HL-60 (cell line): Measurements from ENCODE around the gene SLC45A2.

ENCODE experiments used
- DNase-seq, 2 experiments: peaks; one replicate each; pipeline ENCODE4 v3.0.0-alpha.2; 2010 to 2020; ENCODE audit warnings: low read depth in 1 of 2, low spot score in 1 of 2
- H3K27ac ChIP-seq: fragments of 250-450 bp; sonication (Bioruptor Pico); replicated peaks from 2 replicates; pipeline ENCODE4 v1.5.1; 2020; ENCODE audit warnings: mild to moderate bottlenecking, moderate library complexity
- H3K27me3 ChIP-seq: fragments of 250-450 bp; sonication (Bioruptor Pico); 2 replicates; pipeline ENCODE4 v1.5.1; 2021; ENCODE audit warnings: mild to moderate bottlenecking, moderate library complexity; ENCODE audit not compliant: insufficient read depth, poor library complexity, severe bottlenecking
- H3K4me3 ChIP-seq: replicated peaks from 2 replicates; pipeline ENCODE4 v1.5.1; 2011; ENCODE audit warnings: mild to moderate bottlenecking, control low read depth, low read length; ENCODE audit not compliant: insufficient read depth
- GABPA ChIP-seq: IDR thresholded peaks from 2 replicates; pipeline ENCODE4 v1.6.1; 2012; ENCODE audit warnings: low read depth
- POLR2AphosphoS5 ChIP-seq: IDR thresholded peaks from 2 replicates; pipeline ENCODE4 v1.6.1; 2012; ENCODE audit warnings: low read depth
- SPI1 ChIP-seq: IDR thresholded peaks from 2 replicates; pipeline ENCODE4 v1.6.1; 2012; ENCODE audit warnings: low read depth, mild to moderate bottlenecking, borderline replicate concordance
- TF ChIP-seq, protein P1 (sequence below): IDR thresholded peaks from one replicate; pipeline ENCODE4 v1.5.1; 2011; ENCODE audit warnings: low read length, control low read depth, inconsistent platforms; ENCODE audit not compliant: insufficient read depth
- TF ChIP-seq, protein P2 (sequence below): IDR thresholded peaks from 2 replicates; pipeline ENCODE4 v1.6.1; 2012; ENCODE audit warnings: low read depth; ENCODE audit not compliant: insufficient replicate concordance

The SLC45A2 gene

DNA sequence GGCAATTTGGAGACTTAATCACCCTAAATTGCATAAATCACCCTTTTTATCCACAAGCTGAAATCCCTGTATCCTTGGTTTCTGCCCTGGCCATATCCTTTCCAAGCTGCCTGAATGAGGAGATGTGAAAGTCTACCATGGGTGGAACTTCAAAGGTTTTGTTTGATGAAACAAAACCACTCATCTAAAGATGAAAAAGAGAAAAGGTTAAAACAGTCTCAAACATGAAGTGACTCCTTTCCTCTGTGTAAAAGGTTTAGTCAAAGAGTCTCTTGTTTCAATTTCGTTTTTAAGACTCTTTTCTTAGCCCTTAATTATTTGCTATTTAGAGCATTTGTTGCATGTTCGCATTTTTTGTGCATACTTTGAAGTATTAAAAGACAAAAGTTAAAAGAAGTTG, 11.2 kb downstream of the SLC45A2 start:
- Histone ChIP-seq H3K27me3 (no peaks in the 10 kb centered on the region), H3K4me3 (no peak overlapping the region), H3K27ac (no peak overlapping the region)
- no peak for DNase-seq
- no peak for TF ChIP-seq GABPA
- TF ChIP-seq SPI1 = no peak
- TF ChIP-seq POLR2AphosphoS5 = no peak
- TF ChIP-seq, protein P1, sequence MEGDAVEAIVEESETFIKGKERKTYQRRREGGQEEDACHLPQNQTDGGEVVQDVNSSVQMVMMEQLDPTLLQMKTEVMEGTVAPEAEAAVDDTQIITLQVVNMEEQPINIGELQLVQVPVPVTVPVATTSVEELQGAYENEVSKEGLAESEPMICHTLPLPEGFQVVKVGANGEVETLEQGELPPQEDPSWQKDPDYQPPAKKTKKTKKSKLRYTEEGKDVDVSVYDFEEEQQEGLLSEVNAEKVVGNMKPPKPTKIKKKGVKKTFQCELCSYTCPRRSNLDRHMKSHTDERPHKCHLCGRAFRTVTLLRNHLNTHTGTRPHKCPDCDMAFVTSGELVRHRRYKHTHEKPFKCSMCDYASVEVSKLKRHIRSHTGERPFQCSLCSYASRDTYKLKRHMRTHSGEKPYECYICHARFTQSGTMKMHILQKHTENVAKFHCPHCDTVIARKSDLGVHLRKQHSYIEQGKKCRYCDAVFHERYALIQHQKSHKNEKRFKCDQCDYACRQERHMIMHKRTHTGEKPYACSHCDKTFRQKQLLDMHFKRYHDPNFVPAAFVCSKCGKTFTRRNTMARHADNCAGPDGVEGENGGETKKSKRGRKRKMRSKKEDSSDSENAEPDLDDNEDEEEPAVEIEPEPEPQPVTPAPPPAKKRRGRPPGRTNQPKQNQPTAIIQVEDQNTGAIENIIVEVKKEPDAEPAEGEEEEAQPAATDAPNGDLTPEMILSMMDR = no peak
- TF ChIP-seq, protein P2, sequence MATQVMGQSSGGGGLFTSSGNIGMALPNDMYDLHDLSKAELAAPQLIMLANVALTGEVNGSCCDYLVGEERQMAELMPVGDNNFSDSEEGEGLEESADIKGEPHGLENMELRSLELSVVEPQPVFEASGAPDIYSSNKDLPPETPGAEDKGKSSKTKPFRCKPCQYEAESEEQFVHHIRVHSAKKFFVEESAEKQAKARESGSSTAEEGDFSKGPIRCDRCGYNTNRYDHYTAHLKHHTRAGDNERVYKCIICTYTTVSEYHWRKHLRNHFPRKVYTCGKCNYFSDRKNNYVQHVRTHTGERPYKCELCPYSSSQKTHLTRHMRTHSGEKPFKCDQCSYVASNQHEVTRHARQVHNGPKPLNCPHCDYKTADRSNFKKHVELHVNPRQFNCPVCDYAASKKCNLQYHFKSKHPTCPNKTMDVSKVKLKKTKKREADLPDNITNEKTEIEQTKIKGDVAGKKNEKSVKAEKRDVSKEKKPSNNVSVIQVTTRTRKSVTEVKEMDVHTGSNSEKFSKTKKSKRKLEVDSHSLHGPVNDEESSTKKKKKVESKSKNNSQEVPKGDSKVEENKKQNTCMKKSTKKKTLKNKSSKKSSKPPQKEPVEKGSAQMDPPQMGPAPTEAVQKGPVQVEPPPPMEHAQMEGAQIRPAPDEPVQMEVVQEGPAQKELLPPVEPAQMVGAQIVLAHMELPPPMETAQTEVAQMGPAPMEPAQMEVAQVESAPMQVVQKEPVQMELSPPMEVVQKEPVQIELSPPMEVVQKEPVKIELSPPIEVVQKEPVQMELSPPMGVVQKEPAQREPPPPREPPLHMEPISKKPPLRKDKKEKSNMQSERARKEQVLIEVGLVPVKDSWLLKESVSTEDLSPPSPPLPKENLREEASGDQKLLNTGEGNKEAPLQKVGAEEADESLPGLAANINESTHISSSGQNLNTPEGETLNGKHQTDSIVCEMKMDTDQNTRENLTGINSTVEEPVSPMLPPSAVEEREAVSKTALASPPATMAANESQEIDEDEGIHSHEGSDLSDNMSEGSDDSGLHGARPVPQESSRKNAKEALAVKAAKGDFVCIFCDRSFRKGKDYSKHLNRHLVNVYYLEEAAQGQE = no peak

GRCh38 chr5:33969572-33970452, 14.7 kb downstream of the SLC45A2 start:
- no peak for TF ChIP-seq SPI1
- TF ChIP-seq, protein P1 = peak; percentile 54
- H3K27me3 ChIP-seq = no peaks in the 10 kb centered on the region
- DNase-seq = peak in 1 of 2 experiments; percentile 8

DNA sequence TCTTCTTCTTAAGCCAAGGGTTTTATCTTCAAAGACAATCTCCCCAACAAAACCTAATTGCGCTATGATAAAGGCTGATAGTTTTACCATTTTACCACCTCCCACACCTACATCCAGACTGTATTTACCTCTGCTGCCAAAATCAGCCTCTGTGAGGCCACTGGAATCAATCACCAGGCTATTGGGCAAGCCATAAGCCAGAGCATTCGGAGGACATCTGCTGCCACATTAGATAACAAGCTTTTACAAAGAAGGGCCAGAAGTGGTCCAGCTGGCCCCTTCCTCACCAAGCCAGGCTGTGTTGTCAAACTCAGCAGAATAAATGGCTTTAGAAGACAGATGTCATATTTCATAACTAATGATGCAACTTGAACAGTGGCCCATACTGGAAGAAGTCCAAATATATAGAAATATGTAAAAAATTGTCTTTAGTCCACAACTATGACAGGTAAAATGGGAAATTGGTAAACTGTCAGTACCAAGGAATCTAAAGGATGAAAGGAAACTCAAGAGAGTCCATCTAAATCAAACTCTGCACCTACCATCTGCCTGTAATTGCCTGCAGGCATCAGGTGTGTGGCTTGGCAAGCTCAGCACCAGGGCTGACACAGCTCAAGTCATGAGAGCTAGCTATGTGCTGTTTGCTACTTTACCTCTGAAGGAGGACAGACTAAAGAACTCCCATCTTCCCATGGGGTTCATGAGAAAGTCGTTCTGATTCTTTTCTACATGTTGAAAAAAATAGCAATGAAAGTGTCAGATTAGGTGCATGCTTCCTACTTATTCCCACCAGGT, 16.1 kb downstream of the SLC45A2 start:
- Histone ChIP-seq H3K27me3 (no peaks in the 10 kb centered on the region), H3K27ac (no peak overlapping the region), H3K4me3 (no peak overlapping the region)
- no peak for TF ChIP-seq POLR2AphosphoS5
- TF ChIP-seq, protein P2 = no peak
- TF ChIP-seq, protein P1 = no peak
- TF ChIP-seq GABPA = no peak
- no peak for TF ChIP-seq SPI1
- DNase-seq = no peak

More at GRCh38 chr5:33969572-33970452, 14.7 kb downstream of the SLC45A2 start:
- Histone ChIP-seq H3K4me3 (no peak overlapping the region), H3K27ac (no peak overlapping the region)
